Stimulated activated CD4-positive, alpha-beta T cell treated with anti-CD3 and anti-CD28 coated beads, Interleukin-1b, Interleukin-23, amount 100 ng/mL, for 24 hours (primary cell): ENCODE results near the gene WDSUB1.

Experiments used
- DNase-seq, 4 experiments: peaks; one replicate each; pipeline ENCODE4 v3.0.0-alpha.2; 2020; ENCODE audit warnings: low read depth in 4 of 4, low spot score in 1 of 4

WDSUB1 gene

GRCh38 chr2:159267921-159268320 is 18.6 kb downstream of the WDSUB1 start:
- DNase-seq: no peak

- no peak for DNase-seq
These were observed 19.9 kb downstream of the WDSUB1 start for GRCh38 chr2:159266554-159266953.

GRCh38 chr2:159265171-159265576 is 21.3 kb downstream of the WDSUB1 start:
- DNase-seq: no peak

- DNase-seq: no peak
These were observed 23.6 kb downstream of the WDSUB1 start for GRCh38 chr2:159262904-159263303.

- no peak for DNase-seq
These were observed 24.3 kb downstream of the WDSUB1 start for GRCh38 chr2:159262226-159262625.

GRCh38 chr2:159256159-159256558 is 30.3 kb downstream of the WDSUB1 start:
- no peak for DNase-seq

GRCh38 chr2:159252905-159253304 is 33.6 kb downstream of the WDSUB1 start:
- DNase-seq: no peak

GRCh38 chr2:159251296-159252173 is 35.0 kb downstream of the WDSUB1 start:
- no peak for DNase-seq

- DNase-seq: no peak
These were observed 36.4 kb downstream of the WDSUB1 start for GRCh38 chr2:159249990-159250715.

GRCh38 chr2:159246325-159246988 is 40.0 kb downstream of the WDSUB1 start:
- no peak for DNase-seq

GRCh38 chr2:159243529-159243928 is 43.0 kb downstream of the WDSUB1 start:
- no peak for DNase-seq

- DNase-seq: no peak
These were observed 51.6 kb downstream of the WDSUB1 start for GRCh38 chr2:159234868-159235267.

GRCh38 chr2:159232456-159233170 is 53.9 kb downstream of the WDSUB1 start:
- DNase-seq: no peak

- DNase-seq: no peak
These were observed 56.2 kb downstream of the WDSUB1 start for GRCh38 chr2:159230145-159230877.

GRCh38 chr2:159229476-159230144 is 56.9 kb downstream of the WDSUB1 start:
- DNase-seq: no peak

- no peak for DNase-seq
These were observed 58.4 kb downstream of the WDSUB1 start for GRCh38 chr2:159228081-159228581.

- no peak for DNase-seq
These were observed 59.0 kb downstream of the WDSUB1 start for GRCh38 chr2:159227467-159227866.

- DNase-seq: no peak
These were observed 59.7 kb downstream of the WDSUB1 start for GRCh38 chr2:159226608-159227385.

GRCh38 chr2:159226059-159226461 is 60.4 kb downstream of the WDSUB1 start:
- no peak for DNase-seq
